ENCODE data around the gene ETV2. TPM values are rescaled to one million over a fixed set of nuclear protein-coding genes. Genes with fewer than 3 reads are reported as not detected.

ETV2 gene
- total and polyA plus RNA-seq, 2 of the 4 experiments (the other 2 are of a cell fraction), result 1.2 TPM; not detected in 1

GRCh38 chr19:35675589-35676140, 34.1 kb downstream of the ETV2 start:
- POLR2A ChIA-PET (ENCODE audit: unreplicated experiment), result no interaction called here
- Histone ChIP-seq H4K20me1 (ENCODE audit: insufficient read depth, low read length) (no peaks in the 10 kb centered on the region), H2BK120ac (ENCODE audit: low read depth, low read length) (no peak overlapping the region), H3K14ac (replicated peaks; ENCODE audit: low read depth, low read length) (no peak overlapping the region), H3K18ac (ENCODE audit: low read depth, low read length) (no peak overlapping the region), H2AK5ac (ENCODE audit: low read depth, low read length) (no peak overlapping the region), H4K8ac (ENCODE audit: low read depth in 2 of 2, low read length in 2 of 2) (no peak overlapping the region), H3K4ac (ENCODE audit: low read depth, low read length) (no peak overlapping the region), H3K9me3 (ENCODE audit: control insufficient read depth, insufficient read depth, low read length) (no peaks in the 10 kb centered on the region), H3K9me1 (ENCODE audit: insufficient read depth, low read length) (no peaks in the 10 kb centered on the region), H3K56ac (ENCODE audit: extremely low read depth, insufficient read depth, low read length) (no peak overlapping the region), H2BK20ac (ENCODE audit: low read depth, low read length) (no peak overlapping the region), H3K79me1 (ENCODE audit: low read depth in 1 of 2, low read length in 2 of 2) (no peaks in the 10 kb centered on the region), H3K4me2 (ENCODE audit: low read depth, low read length) (no peak overlapping the region), H3K4me1 (ENCODE audit: control insufficient read depth, insufficient read depth, low read length) (no peaks in the 10 kb centered on the region), H2AK9ac (replicated peaks; ENCODE audit: low read depth, low read length, poor library complexity) (no peak overlapping the region), H2BK5ac (ENCODE audit: low read depth, low read length, poor library complexity, severe bottlenecking) (no peak overlapping the region), H2BK15ac (ENCODE audit: low read depth, low read length) (no peak overlapping the region), H3K27ac (ENCODE audit: insufficient read depth, low read length) (no peak overlapping the region), H3K9ac (ENCODE audit: low read depth, low read length) (no peak overlapping the region), H2AFZ (replicated peaks; ENCODE audit: low read length, poor library complexity) (no peak overlapping the region), H3K4me3 (ENCODE audit: insufficient read depth, low read depth, low read length) (no peak overlapping the region), H3K36me3 (ENCODE audit: control insufficient read depth, insufficient read depth, low read length) (no peaks in the 10 kb centered on the region), H4K5ac (ENCODE audit: low read depth, low read length) (no peak overlapping the region), H3K23ac (ENCODE audit: low read depth, low read length) (no peak overlapping the region), H4K91ac (ENCODE audit: insufficient read depth, low read depth, low read length) (no peak overlapping the region), H3K27me3 (ENCODE audit: control insufficient read depth, insufficient read depth, low read length) (peaks cover 2% of the 10 kb centered on the region; the same call in 1 of the 2 replicates)
- dilution Hi-C loops (cut with HindIII; ENCODE audit: low sequenced_read_pairs, unreplicated experiment), result no loop called here
- ATAC-seq (ENCODE audit: low read depth) (no peak), DNase-seq (no peak)
- in situ Hi-C loops (cut with MboI; ENCODE audit: low sequenced_read_pairs), result no loop called here
- 78% methylated on average over 10 of the region's 15 CpGs; no CpG with 5 or more reads in 1 of the 2 experiments for WGBS, 2 experiments (ENCODE audit: extremely low coverage in 2 of 2, insufficient read length in 1 of 2)
- no peak for TF ChIP-seq SMC3 (IDR thresholded peaks at IDR 0.05; ENCODE audit: low read depth, low read length)
- no peak for TF ChIP-seq RCOR1 (IDR thresholded peaks at IDR 0.05; ENCODE audit: insufficient replicate concordance, low read length)
- TF ChIP-seq FOS (IDR thresholded peaks at IDR 0.05; ENCODE audit: low read depth, low read length), result no peak
- no peak for TF ChIP-seq USF2 (IDR thresholded peaks at IDR 0.05; ENCODE audit: low read depth, low read length)
- TF ChIP-seq MAFK (IDR thresholded peaks at IDR 0.05; ENCODE audit: low read depth, low read length), result no peak
- TF ChIP-seq CEBPB (IDR thresholded peaks at IDR 0.05; ENCODE audit: low read depth, low read length), result no peak
- no peak for TF ChIP-seq POLR2A (IDR thresholded peaks at IDR 0.05; ENCODE audit: low read depth, low read length)
- TF ChIP-seq MXI1 (IDR thresholded peaks at IDR 0.05; ENCODE audit: borderline replicate concordance, low read depth, low read length), result no peak
- TF ChIP-seq NFE2L2 (IDR thresholded peaks at IDR 0.05; ENCODE audit: low read depth, low read length), result no peak
- no peak for TF ChIP-seq CTCF (conservative IDR thresholded peaks at IDR 0.05; ENCODE audit: low read depth, low read length)
- no peak for TF ChIP-seq ELK1 (IDR thresholded peaks at IDR 0.05; ENCODE audit: borderline replicate concordance, low read depth, low read length)
- TF ChIP-seq RAD21 (IDR thresholded peaks at IDR 0.05; ENCODE audit: low read length), result no peak
- no peak for TF ChIP-seq BHLHE40 (IDR thresholded peaks at IDR 0.05; ENCODE audit: low read depth, low read length)
- no peak for TF ChIP-seq RFX5 (IDR thresholded peaks at IDR 0.05; ENCODE audit: low read depth, low read length)
- TF ChIP-seq CHD1 (IDR thresholded peaks at IDR 0.05; ENCODE audit: low read depth, low read length), result no peak
- TF ChIP-seq MAZ (IDR thresholded peaks at IDR 0.05; ENCODE audit: borderline replicate concordance, low read depth, low read length), result no peak
- BruUV-seq (replicated peaks), result no TSS peak
- intact Hi-C loops (cut with micrococcal nuclease), result no loop called here
- CTCF ChIA-PET, result no interaction called here
